HEK293 (cell line): ENCODE results near the gene USP7.

Source experiments
- MEIS1 ChIP-seq: sonication (generic); formaldehyde crosslinking; IDR thresholded peaks from 2 replicates; pipeline ENCODE4 v1.8.1; 2022; ENCODE audit warnings: missing genetic modification reagents, mild to moderate bottlenecking, borderline replicate concordance
- OSR2 ChIP-seq: fragments of 450-650 bp; formaldehyde crosslinking; IDR thresholded peaks from 2 replicates; pipeline ENCODE4 v1.5.1; 2016; ENCODE audit warnings: missing biosample characterization, missing genetic modification characterization
- OVOL3 ChIP-seq: fragments of 450-650 bp; formaldehyde crosslinking; IDR thresholded peaks from 2 replicates; pipeline ENCODE4 v1.5.1; 2016; ENCODE audit warnings: missing biosample characterization, missing genetic modification characterization
- PRDM1 ChIP-seq: fragments of 450-650 bp; formaldehyde crosslinking; IDR thresholded peaks from 2 replicates; pipeline ENCODE4; 2016; ENCODE audit warnings: missing biosample characterization, missing genetic modification characterization
- REPIN1 ChIP-seq: fragments of 450-650 bp; formaldehyde crosslinking; IDR thresholded peaks from 2 replicates; pipeline ENCODE4 v1.5.1; 2017; ENCODE audit warnings: missing biosample characterization, missing genetic modification characterization, low read depth
- SALL2 ChIP-seq: fragments of 450-650 bp; formaldehyde crosslinking; IDR thresholded peaks from 2 replicates; pipeline ENCODE4 v1.5.0; 2017; ENCODE audit warnings: missing biosample characterization, mild to moderate bottlenecking, missing genetic modification characterization, borderline replicate concordance
- ZBTB8A ChIP-seq: fragments of 450-650 bp; formaldehyde crosslinking; IDR thresholded peaks from 2 replicates; pipeline ENCODE4 v1.5.1; 2016; ENCODE audit warnings: missing biosample characterization, missing genetic modification characterization
- ZNF23 ChIP-seq: fragments of 450-650 bp; formaldehyde crosslinking; IDR thresholded peaks from 2 replicates; pipeline ENCODE4 v1.5.1; 2016; ENCODE audit warnings: missing biosample characterization, missing genetic modification characterization, borderline replicate concordance
- ZNF239 ChIP-seq: fragments of 450-650 bp; formaldehyde crosslinking; IDR thresholded peaks from 2 replicates; pipeline ENCODE4 v1.5.1; 2016; ENCODE audit warnings: missing biosample characterization, missing genetic modification characterization
- ZNF248 ChIP-seq: fragments of 450-650 bp; formaldehyde crosslinking; IDR thresholded peaks from 2 replicates; pipeline ENCODE4 v1.5.1; 2017; ENCODE audit warnings: missing biosample characterization, missing genetic modification characterization
- ZNF350 ChIP-seq: fragments of 450-650 bp; formaldehyde crosslinking; IDR thresholded peaks from 2 replicates; pipeline ENCODE4 v1.5.0; 2017; ENCODE audit warnings: missing biosample characterization, mild to moderate bottlenecking, missing genetic modification characterization
- ZNF404 ChIP-seq: fragments of 450-650 bp; formaldehyde crosslinking; IDR thresholded peaks from 2 replicates; pipeline ENCODE4 v1.5.1; 2017; ENCODE audit warnings: missing biosample characterization, missing genetic modification characterization
- ZNF510 ChIP-seq: fragments of 450-650 bp; formaldehyde crosslinking; IDR thresholded peaks from 2 replicates; pipeline ENCODE4 v1.5.1; 2018; ENCODE audit warnings: mild to moderate bottlenecking, missing genetic modification characterization, missing biosample characterization; ENCODE audit not compliant: insufficient replicate concordance
- ZNF514 ChIP-seq: fragments of 450-650 bp; formaldehyde crosslinking; IDR thresholded peaks from 2 replicates; pipeline ENCODE4 v1.5.1; 2016; ENCODE audit warnings: missing biosample characterization, missing genetic modification characterization
- ZNF529 ChIP-seq: fragments of 450-650 bp; formaldehyde crosslinking; IDR thresholded peaks from 2 replicates; pipeline ENCODE4 v1.5.1; 2017; ENCODE audit warnings: missing genetic modification characterization, missing biosample characterization; ENCODE audit not compliant: insufficient replicate concordance
- ZNF549 ChIP-seq: fragments of 450-650 bp; IDR thresholded peaks from 2 replicates; pipeline ENCODE4 v1.5.1; 2018; ENCODE audit warnings: missing biosample characterization, missing genetic modification characterization, mild to moderate bottlenecking, inconsistent platforms, moderate library complexity
- ZNF561 ChIP-seq: fragments of 450-650 bp; IDR thresholded peaks from 2 replicates; pipeline ENCODE4 v1.5.1; 2018; ENCODE audit warnings: missing biosample characterization, missing genetic modification characterization, borderline replicate concordance
- ZNF610 ChIP-seq: fragments of 450-650 bp; formaldehyde crosslinking; IDR thresholded peaks from 2 replicates; pipeline ENCODE4 v1.5.1; 2016; ENCODE audit warnings: missing biosample characterization, missing genetic modification characterization, borderline replicate concordance
- ZNF629 ChIP-seq: fragments of 450-650 bp; formaldehyde crosslinking; IDR thresholded peaks from 2 replicates; pipeline ENCODE4 v1.5.1; 2017; ENCODE audit warnings: missing biosample characterization, missing genetic modification characterization
- ZNF664 ChIP-seq: fragments of 450-650 bp; formaldehyde crosslinking; IDR thresholded peaks from 2 replicates; pipeline ENCODE4 v1.5.1; 2016; ENCODE audit warnings: missing biosample characterization, missing genetic modification characterization
- TF ChIP-seq, protein P1 (sequence below): fragments of 450-650 bp; formaldehyde crosslinking; IDR thresholded peaks from 2 replicates; pipeline ENCODE4 v1.5.1; 2016; ENCODE audit warnings: missing biosample characterization, missing genetic modification characterization, low read depth
- TF ChIP-seq, protein P2 (sequence below): fragments of 450-650 bp; formaldehyde crosslinking; IDR thresholded peaks from 2 replicates; pipeline ENCODE4 v1.5.1; 2016; ENCODE audit warnings: missing biosample characterization, missing genetic modification characterization
- TF ChIP-seq, protein P3 (sequence below): fragments of 450-650 bp; formaldehyde crosslinking; IDR thresholded peaks from 2 replicates; pipeline ENCODE4 v1.5.1; 2016; ENCODE audit warnings: missing biosample characterization, missing genetic modification characterization
- TF ChIP-seq, protein P4 (sequence below): fragments of 450-650 bp; formaldehyde crosslinking; IDR thresholded peaks from 2 replicates; pipeline ENCODE4 v1.5.1; 2016; ENCODE audit warnings: missing biosample characterization, missing genetic modification characterization
- TF ChIP-seq, protein P5 (sequence below): fragments of 450-650 bp; formaldehyde crosslinking; IDR thresholded peaks from 2 replicates; pipeline ENCODE4 v1.5.1; 2016; ENCODE audit warnings: missing biosample characterization, missing genetic modification characterization
- TF ChIP-seq, protein P6 (sequence below): fragments of 450-650 bp; formaldehyde crosslinking; IDR thresholded peaks from 2 replicates; pipeline ENCODE4 v1.5.1; 2016; ENCODE audit warnings: missing biosample characterization, missing genetic modification characterization
- TF ChIP-seq, protein P7 (sequence below): fragments of 450-650 bp; formaldehyde crosslinking; IDR thresholded peaks from 2 replicates; pipeline ENCODE4 v1.5.1; 2016; ENCODE audit warnings: missing biosample characterization, missing genetic modification characterization

Gene USP7

DNA sequence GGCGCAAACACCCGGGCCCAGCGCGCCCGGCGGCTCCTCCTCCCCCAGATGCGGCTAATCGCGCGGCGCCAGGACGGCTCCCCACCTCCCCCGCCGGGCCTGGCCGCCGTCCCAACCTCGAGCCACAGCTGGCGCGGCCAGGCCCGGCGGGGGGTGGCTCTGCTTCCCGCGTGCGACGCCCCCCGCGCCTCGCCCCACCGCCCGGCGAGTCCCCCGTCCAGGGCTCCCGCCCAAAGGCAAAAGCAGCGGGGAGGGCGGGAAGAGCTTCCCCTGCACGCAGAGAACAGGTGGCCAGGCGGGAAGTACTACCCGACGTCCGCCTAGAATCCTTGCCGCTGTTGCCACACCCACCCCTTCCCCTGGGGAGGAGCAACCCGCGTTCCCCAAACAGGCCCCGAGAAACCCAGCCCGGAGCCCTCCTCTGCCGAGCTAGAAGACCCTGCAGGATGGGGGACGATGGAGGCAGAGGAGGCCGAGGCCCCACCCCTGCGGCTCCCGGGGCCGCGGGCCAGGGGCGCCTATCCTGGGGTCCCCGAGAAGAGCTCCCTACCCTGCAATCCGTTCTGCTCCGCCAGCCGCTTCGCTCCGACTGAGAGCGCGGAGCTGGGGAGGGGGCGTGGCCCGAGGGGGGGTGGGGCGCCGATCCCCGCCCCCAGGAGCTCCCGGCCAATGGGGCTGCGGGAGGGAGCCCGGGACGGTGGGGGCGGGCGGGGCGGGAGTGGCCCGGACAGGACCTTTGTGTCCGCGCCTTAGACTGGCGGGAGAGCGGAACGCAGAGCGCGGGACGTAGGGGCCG lies 95.1 kb downstream of the USP7 start, which contains the start of gene CARHSP1 (continued):
- TF ChIP-seq ZNF239 (tag by site-specific recombination) (no peak), OSR2 (tag by site-specific recombination) (no peak), ZNF404 (tag by site-specific recombination) (no peak), ZNF629 (tag by site-specific recombination) (peak; percentile 62), ZNF350 (tag by site-specific recombination) (no peak), SALL2 (tag by site-specific recombination) (no peak), ZNF549 (tag by site-specific recombination) (no peak), ZNF610 (tag by site-specific recombination) (peak; percentile 72; the same call in 1 of the 2 replicates), ZNF529 (tag by site-specific recombination) (no peak), ZNF561 (tag by site-specific recombination) (0 out of 2 replicates have a peak, but pooled peaks have one; percentile 80), MEIS1 (CRISPR knock-in tag) (no peak), PRDM1 (tag by site-specific recombination) (no peak), ZNF510 (tag by site-specific recombination) (no peak), ZNF514 (tag by site-specific recombination) (no peak), ZNF23 (tag by site-specific recombination) (no peak), ZNF664 (no peak), REPIN1 (tag by site-specific recombination) (no peak), OVOL3 (0 out of 2 replicates have a peak, but pooled peaks have one; percentile 33), ZNF248 (tag by site-specific recombination) (no peak), ZBTB8A (peak; percentile 99)
- TF ChIP-seq, protein P1, sequence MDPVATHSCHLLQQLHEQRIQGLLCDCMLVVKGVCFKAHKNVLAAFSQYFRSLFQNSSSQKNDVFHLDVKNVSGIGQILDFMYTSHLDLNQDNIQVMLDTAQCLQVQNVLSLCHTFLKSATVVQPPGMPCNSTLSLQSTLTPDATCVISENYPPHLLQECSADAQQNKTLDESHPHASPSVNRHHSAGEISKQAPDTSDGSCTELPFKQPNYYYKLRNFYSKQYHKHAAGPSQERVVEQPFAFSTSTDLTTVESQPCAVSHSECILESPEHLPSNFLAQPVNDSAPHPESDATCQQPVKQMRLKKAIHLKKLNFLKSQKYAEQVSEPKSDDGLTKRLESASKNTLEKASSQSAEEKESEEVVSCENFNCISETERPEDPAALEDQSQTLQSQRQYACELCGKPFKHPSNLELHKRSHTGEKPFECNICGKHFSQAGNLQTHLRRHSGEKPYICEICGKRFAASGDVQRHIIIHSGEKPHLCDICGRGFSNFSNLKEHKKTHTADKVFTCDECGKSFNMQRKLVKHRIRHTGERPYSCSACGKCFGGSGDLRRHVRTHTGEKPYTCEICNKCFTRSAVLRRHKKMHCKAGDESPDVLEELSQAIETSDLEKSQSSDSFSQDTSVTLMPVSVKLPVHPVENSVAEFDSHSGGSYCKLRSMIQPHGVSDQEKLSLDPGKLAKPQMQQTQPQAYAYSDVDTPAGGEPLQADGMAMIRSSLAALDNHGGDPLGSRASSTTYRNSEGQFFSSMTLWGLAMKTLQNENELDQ (tag by site-specific recombination), result no peak
- TF ChIP-seq, protein P2, sequence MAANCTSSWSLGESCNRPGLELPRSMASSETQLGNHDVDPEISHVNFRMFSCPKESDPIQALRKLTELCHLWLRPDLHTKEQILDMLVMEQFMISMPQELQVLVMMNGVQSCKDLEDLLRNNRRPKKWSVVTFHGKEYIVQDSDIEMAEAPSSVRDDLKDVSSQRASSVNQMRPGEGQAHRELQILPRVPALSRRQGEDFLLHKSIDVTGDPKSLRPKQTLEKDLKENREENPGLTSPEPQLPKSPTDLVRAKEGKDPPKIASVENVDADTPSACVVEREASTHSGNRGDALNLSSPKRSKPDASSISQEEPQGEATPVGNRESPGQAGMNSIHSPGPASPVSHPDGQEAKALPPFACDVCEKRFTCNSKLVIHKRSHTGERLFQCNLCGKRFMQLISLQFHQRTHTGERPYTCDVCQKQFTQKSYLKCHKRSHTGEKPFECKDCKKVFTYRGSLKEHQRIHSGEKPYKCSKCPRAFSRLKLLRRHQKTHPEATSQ, result peak; percentile 61; the same call in 1 of the 2 replicates
- TF ChIP-seq, protein P3, sequence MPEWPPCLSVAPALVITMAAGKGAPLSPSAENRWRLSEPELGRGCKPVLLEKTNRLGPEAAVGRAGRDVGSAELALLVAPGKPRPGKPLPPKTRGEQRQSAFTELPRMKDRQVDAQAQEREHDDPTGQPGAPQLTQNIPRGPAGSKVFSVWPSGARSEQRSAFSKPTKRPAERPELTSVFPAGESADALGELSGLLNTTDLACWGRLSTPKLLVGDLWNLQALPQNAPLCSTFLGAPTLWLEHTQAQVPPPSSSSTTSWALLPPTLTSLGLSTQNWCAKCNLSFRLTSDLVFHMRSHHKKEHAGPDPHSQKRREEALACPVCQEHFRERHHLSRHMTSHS (tag by site-specific recombination), result no peak
- TF ChIP-seq, protein P4, sequence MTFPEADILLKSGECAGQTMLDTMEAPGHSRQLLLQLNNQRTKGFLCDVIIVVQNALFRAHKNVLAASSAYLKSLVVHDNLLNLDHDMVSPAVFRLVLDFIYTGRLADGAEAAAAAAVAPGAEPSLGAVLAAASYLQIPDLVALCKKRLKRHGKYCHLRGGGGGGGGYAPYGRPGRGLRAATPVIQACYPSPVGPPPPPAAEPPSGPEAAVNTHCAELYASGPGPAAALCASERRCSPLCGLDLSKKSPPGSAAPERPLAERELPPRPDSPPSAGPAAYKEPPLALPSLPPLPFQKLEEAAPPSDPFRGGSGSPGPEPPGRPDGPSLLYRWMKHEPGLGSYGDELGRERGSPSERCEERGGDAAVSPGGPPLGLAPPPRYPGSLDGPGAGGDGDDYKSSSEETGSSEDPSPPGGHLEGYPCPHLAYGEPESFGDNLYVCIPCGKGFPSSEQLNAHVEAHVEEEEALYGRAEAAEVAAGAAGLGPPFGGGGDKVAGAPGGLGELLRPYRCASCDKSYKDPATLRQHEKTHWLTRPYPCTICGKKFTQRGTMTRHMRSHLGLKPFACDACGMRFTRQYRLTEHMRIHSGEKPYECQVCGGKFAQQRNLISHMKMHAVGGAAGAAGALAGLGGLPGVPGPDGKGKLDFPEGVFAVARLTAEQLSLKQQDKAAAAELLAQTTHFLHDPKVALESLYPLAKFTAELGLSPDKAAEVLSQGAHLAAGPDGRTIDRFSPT (tag by site-specific recombination), result no peak
- TF ChIP-seq, protein P5, sequence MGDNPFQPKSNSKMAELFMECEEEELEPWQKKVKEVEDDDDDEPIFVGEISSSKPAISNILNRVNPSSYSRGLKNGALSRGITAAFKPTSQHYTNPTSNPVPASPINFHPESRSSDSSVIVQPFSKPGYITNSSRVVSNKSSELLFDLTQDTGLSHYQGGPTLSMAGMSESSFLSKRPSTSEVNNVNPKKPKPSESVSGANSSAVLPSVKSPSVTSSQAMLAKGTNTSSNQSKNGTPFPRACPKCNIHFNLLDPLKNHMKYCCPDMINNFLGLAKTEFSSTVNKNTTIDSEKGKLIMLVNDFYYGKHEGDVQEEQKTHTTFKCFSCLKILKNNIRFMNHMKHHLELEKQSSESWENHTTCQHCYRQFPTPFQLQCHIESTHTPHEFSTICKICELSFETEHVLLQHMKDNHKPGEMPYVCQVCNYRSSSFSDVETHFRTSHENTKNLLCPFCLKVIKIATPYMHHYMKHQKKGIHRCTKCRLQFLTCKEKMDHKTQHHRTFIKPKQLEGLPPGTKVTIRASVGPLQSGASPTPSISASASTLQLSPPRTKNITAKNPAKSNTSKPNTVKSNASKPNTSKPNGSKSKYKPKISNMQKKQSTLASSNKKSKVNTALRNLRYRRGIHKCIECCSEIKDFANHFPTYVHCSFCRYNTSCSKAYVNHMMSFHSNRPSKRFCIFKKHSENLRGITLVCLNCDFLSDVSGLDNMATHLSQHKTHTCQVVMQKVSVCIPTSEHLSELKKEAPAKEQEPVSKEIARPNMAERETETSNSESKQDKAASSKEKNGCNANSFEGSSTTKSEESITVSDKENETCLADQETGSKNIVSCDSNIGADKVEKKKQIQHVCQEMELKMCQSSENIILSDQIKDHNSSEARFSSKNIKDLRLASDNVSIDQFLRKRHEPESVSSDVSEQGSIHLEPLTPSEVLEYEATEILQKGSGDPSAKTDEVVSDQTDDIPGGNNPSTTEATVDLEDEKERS, result no peak
- TF ChIP-seq, protein P6, sequence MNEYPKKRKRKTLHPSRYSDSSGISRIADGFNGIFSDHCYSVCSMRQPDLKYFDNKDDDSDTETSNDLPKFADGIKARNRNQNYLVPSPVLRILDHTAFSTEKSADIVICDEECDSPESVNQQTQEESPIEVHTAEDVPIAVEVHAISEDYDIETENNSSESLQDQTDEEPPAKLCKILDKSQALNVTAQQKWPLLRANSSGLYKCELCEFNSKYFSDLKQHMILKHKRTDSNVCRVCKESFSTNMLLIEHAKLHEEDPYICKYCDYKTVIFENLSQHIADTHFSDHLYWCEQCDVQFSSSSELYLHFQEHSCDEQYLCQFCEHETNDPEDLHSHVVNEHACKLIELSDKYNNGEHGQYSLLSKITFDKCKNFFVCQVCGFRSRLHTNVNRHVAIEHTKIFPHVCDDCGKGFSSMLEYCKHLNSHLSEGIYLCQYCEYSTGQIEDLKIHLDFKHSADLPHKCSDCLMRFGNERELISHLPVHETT (tag by site-specific recombination), result 0 out of 2 replicates have a peak, but pooled peaks have one; percentile 14
- TF ChIP-seq, protein P7, sequence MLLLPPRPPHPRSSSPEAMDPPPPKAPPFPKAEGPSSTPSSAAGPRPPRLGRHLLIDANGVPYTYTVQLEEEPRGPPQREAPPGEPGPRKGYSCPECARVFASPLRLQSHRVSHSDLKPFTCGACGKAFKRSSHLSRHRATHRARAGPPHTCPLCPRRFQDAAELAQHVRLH, result peak; percentile 67; the same call in 1 of the 2 replicates
